Osteoblast (primary cell): Measurements from ENCODE around the gene TOP1. TPM values are rescaled to one million over a fixed set of nuclear protein-coding genes. Genes with fewer than 3 reads are reported as not detected.
A peak's percentile ranks its signal among the peaks of the same experiment; 100 is the strongest.

Source experiments
- DNase-seq: peaks from one replicate; pipeline ENCODE4 v3.0.0; 2011; ENCODE audit warnings: low spot score, mixed read lengths; ENCODE audit not compliant: insufficient read length; ENCODE audit errors: missing footprints
- H2AFZ ChIP-seq: 2 replicates; pipeline ENCODE4 v1.6.0; 2011; ENCODE audit warnings: mild to moderate bottlenecking, low read length
- H3K27ac ChIP-seq: 2 replicates; pipeline ENCODE4 v1.5.1; 2011; ENCODE audit warnings: mild to moderate bottlenecking, low read depth, low read length, moderate library complexity
- H3K27me3 ChIP-seq: 2 replicates; pipeline ENCODE4 v1.6.0; 2012; ENCODE audit warnings: mild to moderate bottlenecking, control low read depth, inconsistent platforms, low read length, moderate library complexity; ENCODE audit not compliant: insufficient read depth
- H3K36me3 ChIP-seq: 2 replicates; pipeline ENCODE4 v1.5.1; 2011; ENCODE audit warnings: mild to moderate bottlenecking, low read length, control low read depth, moderate library complexity; ENCODE audit not compliant: insufficient read depth
- H3K4me1 ChIP-seq: 2 replicates; pipeline ENCODE4 v1.5.1; 2011; ENCODE audit warnings: mild to moderate bottlenecking, low read length, control low read depth, moderate library complexity; ENCODE audit not compliant: insufficient read depth
- H3K4me2 ChIP-seq: 2 replicates; pipeline ENCODE4 v1.6.0; 2011; ENCODE audit warnings: mild to moderate bottlenecking, low read length; ENCODE audit not compliant: insufficient read depth
- H3K4me3 ChIP-seq: fragments of 200-600 bp; sonication (generic); 3 replicates; pipeline ENCODE4 v1.5.1; 2012; ENCODE audit warnings: mild to moderate bottlenecking, low read length, inconsistent platforms; ENCODE audit not compliant: insufficient read depth
- H3K79me2 ChIP-seq: 2 replicates; pipeline ENCODE4 v1.6.0; 2012; ENCODE audit warnings: mild to moderate bottlenecking, low read length, control low read depth, inconsistent platforms; ENCODE audit not compliant: insufficient read depth
- H3K9me3 ChIP-seq: 2 replicates; pipeline ENCODE4 v1.5.1; 2011; ENCODE audit warnings: low read depth, low read length, control low read depth
- H4K20me1 ChIP-seq: 2 replicates; pipeline ENCODE4 v1.6.0; 2012; ENCODE audit warnings: mild to moderate bottlenecking, low read length, control low read depth; ENCODE audit not compliant: insufficient read depth
- total RNA-seq: library from RNA; depleted of rRNA; stranded (reverse); fragments of >200 nt; gene quantifications from 2 replicates; pipeline ENCODE4 v1.2.3, GENCODE V29; 2012
- TF ChIP-seq, protein P1 (sequence below): IDR thresholded peaks from 2 replicates; pipeline ENCODE4 v1.5.1; 2011; ENCODE audit warnings: mild to moderate bottlenecking, low read depth, low read length, moderate library complexity; ENCODE audit errors: extremely low read depth

TOP1 gene
- 9.4 and 10.5 TPM in 2 replicates for total RNA-seq

DNA sequence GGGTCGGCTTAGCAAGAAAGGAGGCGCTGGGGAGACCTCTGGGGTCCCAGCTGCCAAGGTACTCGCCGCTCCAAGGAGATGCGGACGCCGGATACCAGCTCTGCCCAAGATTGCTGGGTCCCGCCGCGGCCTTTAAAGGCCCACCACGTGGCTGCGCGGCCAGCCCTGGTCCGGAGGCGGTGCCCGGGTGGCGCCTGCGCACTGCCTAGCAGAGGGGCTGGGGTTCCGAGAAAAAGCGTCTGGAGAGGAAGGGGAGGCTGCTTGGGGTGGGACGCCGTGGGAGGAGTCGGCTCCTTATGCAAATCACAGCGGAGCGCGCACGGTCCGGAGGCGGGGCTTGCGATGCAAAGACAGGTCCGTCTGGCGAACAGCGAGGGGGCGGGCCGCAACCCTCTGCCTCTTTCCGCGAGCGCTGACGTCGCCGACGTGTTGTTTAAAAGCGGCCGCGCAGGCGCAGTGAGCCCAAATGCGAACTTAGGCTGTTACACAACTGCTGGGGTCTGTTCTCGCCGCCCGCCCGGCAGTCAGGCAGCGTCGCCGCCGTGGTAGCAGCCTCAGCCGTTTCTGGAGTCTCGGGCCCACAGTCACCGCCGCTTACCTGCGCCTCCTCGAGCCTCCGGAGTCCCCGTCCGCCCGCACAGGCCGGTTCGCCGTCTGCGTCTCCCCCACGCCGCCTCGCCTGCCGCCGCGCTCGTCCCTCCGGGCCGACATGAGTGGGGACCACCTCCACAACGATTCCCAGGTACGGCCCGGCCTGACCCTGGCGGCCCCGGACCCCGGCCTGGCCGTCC lies at the start of gene TOP1:
TOP1 (plus strand) TSS at position 464 of the 791 bp plus-strand sequence; CDS start at position 710, 246 bp downstream.
- DNase-seq = peak; percentile 99
- no peaks in the 10 kb centered on the region for H3K9me3 ChIP-seq
- H3K4me3 ChIP-seq = peak within 1 kb of the TSS; percentile 93
- peaks cover 50% of the 10 kb centered on the region for H3K79me2 ChIP-seq
- H3K4me2 ChIP-seq = peak within 1 kb of the TSS; percentile 93
- H3K36me3 ChIP-seq = no peaks in the 10 kb centered on the region
- H3K27me3 ChIP-seq = no peaks in the 10 kb centered on the region
- TF ChIP-seq, protein P1, sequence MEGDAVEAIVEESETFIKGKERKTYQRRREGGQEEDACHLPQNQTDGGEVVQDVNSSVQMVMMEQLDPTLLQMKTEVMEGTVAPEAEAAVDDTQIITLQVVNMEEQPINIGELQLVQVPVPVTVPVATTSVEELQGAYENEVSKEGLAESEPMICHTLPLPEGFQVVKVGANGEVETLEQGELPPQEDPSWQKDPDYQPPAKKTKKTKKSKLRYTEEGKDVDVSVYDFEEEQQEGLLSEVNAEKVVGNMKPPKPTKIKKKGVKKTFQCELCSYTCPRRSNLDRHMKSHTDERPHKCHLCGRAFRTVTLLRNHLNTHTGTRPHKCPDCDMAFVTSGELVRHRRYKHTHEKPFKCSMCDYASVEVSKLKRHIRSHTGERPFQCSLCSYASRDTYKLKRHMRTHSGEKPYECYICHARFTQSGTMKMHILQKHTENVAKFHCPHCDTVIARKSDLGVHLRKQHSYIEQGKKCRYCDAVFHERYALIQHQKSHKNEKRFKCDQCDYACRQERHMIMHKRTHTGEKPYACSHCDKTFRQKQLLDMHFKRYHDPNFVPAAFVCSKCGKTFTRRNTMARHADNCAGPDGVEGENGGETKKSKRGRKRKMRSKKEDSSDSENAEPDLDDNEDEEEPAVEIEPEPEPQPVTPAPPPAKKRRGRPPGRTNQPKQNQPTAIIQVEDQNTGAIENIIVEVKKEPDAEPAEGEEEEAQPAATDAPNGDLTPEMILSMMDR = no peak
- peaks cover 28% of the 10 kb centered on the region for H4K20me1 ChIP-seq
- peak within 1 kb of the TSS; percentile 96 for H3K27ac ChIP-seq
- H2AFZ ChIP-seq = peak within 1 kb of the TSS; percentile 89
- peaks cover 36% of the 10 kb centered on the region for H3K4me1 ChIP-seq

DNA sequence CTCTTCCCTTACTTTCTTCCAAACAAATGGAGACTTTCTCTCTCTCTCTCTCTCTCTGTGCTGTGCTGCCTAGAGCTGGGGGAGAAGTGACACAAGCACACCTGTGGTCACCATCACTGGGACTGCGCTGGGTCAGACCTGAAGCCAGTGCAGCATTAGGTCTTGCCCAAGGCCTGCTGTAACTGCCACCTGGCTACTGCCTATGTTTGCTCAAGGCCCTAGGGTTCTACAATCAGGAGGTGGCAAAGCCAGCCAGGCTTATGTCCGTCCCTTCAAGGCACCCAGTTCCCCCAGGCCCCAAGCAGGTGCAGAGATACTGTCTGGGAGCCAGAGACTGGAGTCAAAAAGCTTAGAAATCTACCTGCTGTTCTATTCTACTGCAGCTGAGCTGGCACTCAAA lies 49.4 kb upstream of the TOP1 start:
- H3K27ac ChIP-seq = no peak overlapping the region
- no peaks in the 10 kb centered on the region for H3K27me3 ChIP-seq
- H3K36me3 ChIP-seq = no peaks in the 10 kb centered on the region
- no peak overlapping the region for H3K4me3 ChIP-seq
- no peaks in the 10 kb centered on the region for H3K79me2 ChIP-seq
- TF ChIP-seq, protein P1 = no peak
- no peak overlapping the region for H2AFZ ChIP-seq
- no peak for DNase-seq
- H3K4me1 ChIP-seq = no peaks in the 10 kb centered on the region
- peaks cover 2% of the 10 kb centered on the region for H3K9me3 ChIP-seq
- no peaks in the 10 kb centered on the region for H4K20me1 ChIP-seq
- H3K4me2 ChIP-seq = no peak overlapping the region

DNA sequence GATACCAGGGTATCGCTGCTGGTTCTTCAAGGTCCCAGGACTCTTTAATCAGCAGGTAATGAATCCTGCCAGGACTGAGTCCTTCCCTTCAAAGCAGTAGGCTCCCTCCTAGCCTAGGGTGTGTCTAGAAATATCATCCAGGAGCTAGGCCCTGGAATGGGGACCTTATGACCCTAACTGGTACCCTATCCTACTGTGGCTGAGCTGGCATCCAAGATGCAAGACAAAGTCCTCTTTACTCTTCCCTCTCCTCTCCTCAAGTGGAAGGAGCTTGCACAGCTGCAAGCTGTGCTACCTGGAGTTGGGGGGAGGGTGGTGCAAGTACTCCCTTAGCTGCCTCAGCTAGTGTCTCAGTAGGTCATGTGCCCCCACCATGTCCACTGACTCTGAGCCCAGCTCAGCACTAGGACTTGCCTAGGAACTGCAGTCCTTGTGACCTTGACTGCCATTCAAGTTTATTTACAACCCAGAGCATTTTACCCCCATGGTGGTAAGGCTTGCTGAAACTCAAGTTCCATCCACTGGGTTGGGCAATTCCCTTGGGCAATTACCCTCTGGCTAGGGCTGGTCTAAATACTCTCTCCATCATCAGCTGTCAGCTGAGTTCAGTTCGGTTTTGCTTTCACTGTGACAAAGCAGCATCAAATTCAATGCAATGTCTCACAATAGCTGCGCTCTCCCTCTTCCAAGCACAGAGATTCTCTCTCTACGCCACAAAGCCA lies 48.4 kb upstream of the TOP1 start:
- Histone ChIP-seq H3K27ac (no peak overlapping the region), H2AFZ (no peak overlapping the region), H3K4me3 (no peak overlapping the region), H3K4me1 (no peaks in the 10 kb centered on the region), H3K36me3 (no peaks in the 10 kb centered on the region), H4K20me1 (no peaks in the 10 kb centered on the region), H3K27me3 (no peaks in the 10 kb centered on the region), H3K4me2 (no peak overlapping the region), H3K9me3 (peaks cover 2% of the 10 kb centered on the region), H3K79me2 (no peaks in the 10 kb centered on the region)
- TF ChIP-seq, protein P1 = no peak
- peak; percentile 44 for DNase-seq

DNA sequence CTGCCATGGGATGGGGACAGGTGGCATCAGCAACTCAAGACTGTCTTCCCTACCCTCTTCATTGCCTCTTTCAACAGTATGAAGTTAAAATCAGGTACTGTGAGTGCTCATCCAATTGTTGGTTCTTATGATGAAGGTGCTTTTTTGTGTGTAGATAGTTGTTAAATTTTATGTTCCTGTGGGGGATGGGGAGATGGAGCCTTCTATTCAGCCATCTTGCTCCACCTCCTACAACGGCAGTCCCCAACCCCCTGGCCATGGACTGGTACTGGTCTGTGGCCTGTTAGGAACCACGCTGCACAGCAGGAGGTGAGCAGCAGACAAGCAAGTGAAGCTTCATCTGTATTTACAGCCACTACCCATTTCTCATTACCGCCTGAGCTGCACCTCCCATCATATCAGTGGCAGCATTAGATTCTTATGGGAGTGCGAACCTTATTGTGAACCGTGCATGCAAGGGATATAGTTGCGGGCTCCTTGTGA lies 47.8 kb upstream of the TOP1 start:
- H3K9me3 ChIP-seq = peaks cover 2% of the 10 kb centered on the region
- H4K20me1 ChIP-seq = no peaks in the 10 kb centered on the region
- H2AFZ ChIP-seq = no peak overlapping the region
- H3K4me3 ChIP-seq = no peak overlapping the region
- no peaks in the 10 kb centered on the region for H3K4me1 ChIP-seq
- no peak for DNase-seq
- H3K79me2 ChIP-seq = no peaks in the 10 kb centered on the region
- TF ChIP-seq, protein P1 = no peak
- H3K4me2 ChIP-seq = no peak overlapping the region
- H3K36me3 ChIP-seq = no peaks in the 10 kb centered on the region
- no peak overlapping the region for H3K27ac ChIP-seq
- no peaks in the 10 kb centered on the region for H3K27me3 ChIP-seq
